Ascending aorta (tissue), 2 donors: Measurements from ENCODE around the gene PKM. TPM values are rescaled to one million over a fixed set of nuclear protein-coding genes. Genes with fewer than 3 reads are reported as not detected.

Source experiments
- DNase-seq, 2 donors: peaks; one replicate each; pipeline ENCODE4 v3.0.0-alpha.2; 2019; ENCODE audit warnings: low spot score in 2 of 2
- H3K27ac ChIP-seq, 2 donors: fragments of 200-600 bp; sonication (generic); one replicate each; pipeline ENCODE4 v1.5.1; 2016 to 2017; ENCODE audit warnings: mild to moderate bottlenecking in 1 of 2
- H3K27me3 ChIP-seq: fragments of 200-600 bp; sonication (generic); one replicate; pipeline ENCODE4 v1.5.1; 2017
- H3K36me3 ChIP-seq, 2 donors: fragments of 200-600 bp; sonication (generic); one replicate each; pipeline ENCODE4 v1.5.1; 2016
- H3K4me1 ChIP-seq, 2 donors: fragments of 200-600 bp; sonication (generic); one replicate each; pipeline ENCODE4 v1.5.1; 2016 to 2017; ENCODE audit warnings: mild to moderate bottlenecking in 1 of 2
- H3K4me3 ChIP-seq, 2 donors: fragments of 200-600 bp; sonication (generic); one replicate each; pipeline ENCODE4 v1.5.1; 2016 to 2017; ENCODE audit warnings: mild to moderate bottlenecking in 1 of 2
- H3K9me3 ChIP-seq, 2 donors: fragments of 200-600 bp; sonication (generic); one replicate each; pipeline ENCODE4 v1.5.1; 2016
- intact Hi-C: fragments of 100-400 bp; cut with DNase I; formaldehyde crosslinking; loops from one replicate; pipeline ENCODE4 v1.15.1; 2023
- total RNA-seq: library from RNA; depleted of rRNA; stranded (reverse); fragments of >200 nt; gene quantifications from one replicate; pipeline ENCODE4 v1.1.0, GENCODE V29; 2016
- TF ChIP-seq, protein P1 (sequence below), 3 experiments: fragments of 200-600 bp in 2 of 3; fragments of 450-650 bp in 1 of 3; sonication (generic) in 2 of 3; IDR thresholded peaks; one replicate each; pipeline ENCODE4 v1.5.1; 2016 to 2019; ENCODE audit warnings: antibody characterized with exemption in 3 of 3, mild to moderate bottlenecking in 1 of 3, moderate library complexity in 1 of 3

Gene PKM
- total RNA-seq, 1 donor from 2014 or later, result 313 TPM

DNA sequence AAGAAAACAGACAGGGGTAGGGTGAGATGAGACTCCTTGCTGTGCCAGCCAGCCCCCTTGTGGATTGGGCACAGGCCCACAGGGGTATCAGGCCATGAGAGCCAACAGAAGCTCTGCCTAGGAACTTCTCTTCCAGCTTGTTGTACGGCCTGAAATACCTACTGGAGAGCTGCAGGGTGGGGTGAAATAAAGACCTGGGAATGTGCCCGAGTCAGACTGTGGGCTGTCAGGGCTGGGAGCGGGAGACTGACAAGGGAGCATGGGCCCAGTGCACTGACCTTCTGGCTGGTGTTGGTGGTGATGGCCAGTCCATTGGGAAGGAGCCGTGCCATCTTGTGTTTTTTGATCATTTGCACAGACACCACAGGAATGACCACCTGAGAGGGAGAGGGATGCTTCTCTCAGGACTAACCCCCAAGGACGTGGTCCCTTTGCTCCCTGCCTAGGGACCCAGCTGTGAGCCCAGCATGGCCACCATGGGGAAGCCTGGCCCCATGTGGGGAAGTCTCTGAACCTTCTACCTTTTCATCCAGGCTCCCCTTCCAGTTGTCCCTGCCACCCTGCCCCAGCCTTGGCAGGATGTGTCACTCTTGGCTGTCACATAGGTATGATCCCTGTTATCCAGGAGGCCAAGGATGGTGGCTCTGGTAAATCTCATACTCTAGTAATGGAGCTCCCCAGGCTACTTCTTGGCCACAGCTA lies 64.1 kb downstream of the PKM start:
- H3K9me3 ChIP-seq, result no peaks in the 10 kb centered on the region
- intact Hi-C loops, result no loop called here
- TF ChIP-seq, protein P1, sequence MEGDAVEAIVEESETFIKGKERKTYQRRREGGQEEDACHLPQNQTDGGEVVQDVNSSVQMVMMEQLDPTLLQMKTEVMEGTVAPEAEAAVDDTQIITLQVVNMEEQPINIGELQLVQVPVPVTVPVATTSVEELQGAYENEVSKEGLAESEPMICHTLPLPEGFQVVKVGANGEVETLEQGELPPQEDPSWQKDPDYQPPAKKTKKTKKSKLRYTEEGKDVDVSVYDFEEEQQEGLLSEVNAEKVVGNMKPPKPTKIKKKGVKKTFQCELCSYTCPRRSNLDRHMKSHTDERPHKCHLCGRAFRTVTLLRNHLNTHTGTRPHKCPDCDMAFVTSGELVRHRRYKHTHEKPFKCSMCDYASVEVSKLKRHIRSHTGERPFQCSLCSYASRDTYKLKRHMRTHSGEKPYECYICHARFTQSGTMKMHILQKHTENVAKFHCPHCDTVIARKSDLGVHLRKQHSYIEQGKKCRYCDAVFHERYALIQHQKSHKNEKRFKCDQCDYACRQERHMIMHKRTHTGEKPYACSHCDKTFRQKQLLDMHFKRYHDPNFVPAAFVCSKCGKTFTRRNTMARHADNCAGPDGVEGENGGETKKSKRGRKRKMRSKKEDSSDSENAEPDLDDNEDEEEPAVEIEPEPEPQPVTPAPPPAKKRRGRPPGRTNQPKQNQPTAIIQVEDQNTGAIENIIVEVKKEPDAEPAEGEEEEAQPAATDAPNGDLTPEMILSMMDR (IDR thresholded peaks at IDR 0.05), result no peak
- DNase-seq, result no peak
- no peak overlapping the region for H3K27ac ChIP-seq
- H3K4me3 ChIP-seq, result no peak overlapping the region
- no peaks in the 10 kb centered on the region for H3K27me3 ChIP-seq
- no peaks in the 10 kb centered on the region for H3K4me1 ChIP-seq
- H3K36me3 ChIP-seq, result no peaks in the 10 kb centered on the region

DNA sequence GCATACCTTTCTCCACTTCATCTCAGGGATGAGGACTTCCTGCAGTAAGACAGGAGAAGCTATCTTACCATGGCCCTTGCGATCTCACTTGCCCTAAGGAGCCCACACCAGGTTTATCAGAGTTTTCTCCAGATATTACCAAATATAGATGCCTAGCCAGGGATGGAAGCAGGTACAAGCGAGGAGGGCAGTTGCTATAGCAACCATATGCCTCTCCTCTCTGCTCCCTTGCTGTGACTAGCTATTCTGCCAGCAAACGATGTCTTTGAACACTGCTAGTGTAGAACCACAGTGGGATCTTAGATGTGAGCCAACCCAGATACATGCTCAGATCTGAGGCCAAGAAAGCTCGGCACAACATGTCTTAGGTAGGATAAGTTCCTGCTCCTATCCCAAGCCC lies 67.3 kb downstream of the PKM start:
- no peak overlapping the region for H3K4me3 ChIP-seq
- no peaks in the 10 kb centered on the region for H3K27me3 ChIP-seq
- no peaks in the 10 kb centered on the region for H3K9me3 ChIP-seq
- DNase-seq, result no peak
- no peak overlapping the region for H3K27ac ChIP-seq
- intact Hi-C loops, result no loop called here
- no peaks in the 10 kb centered on the region for H3K36me3 ChIP-seq
- TF ChIP-seq, protein P1 (IDR thresholded peaks at IDR 0.05), result no peak
- H3K4me1 ChIP-seq, result no peaks in the 10 kb centered on the region

DNA sequence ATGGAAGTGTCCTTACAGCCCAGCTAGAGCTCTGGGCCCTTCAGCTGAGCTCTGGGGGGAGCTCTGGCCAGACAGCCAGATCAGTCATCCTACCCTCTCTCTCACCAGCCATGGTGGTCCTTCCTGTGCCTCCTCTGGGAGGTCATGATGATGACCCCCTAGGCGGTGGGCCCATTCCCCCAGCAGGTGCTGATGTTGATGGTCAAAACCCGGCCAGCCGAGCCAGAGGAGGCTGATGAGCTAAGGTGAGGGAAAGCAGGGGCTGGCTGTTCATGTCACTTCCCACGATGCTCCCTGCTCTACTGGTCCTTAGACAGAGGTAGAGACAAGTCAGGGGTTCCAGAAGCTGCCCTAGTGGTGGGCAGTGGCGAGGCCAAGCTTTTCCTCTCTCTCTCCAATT lies 68.4 kb downstream of the PKM start:
- H3K27me3 ChIP-seq, result no peaks in the 10 kb centered on the region
- no peaks in the 10 kb centered on the region for H3K4me1 ChIP-seq
- TF ChIP-seq, protein P1 (IDR thresholded peaks at IDR 0.05), result no peak
- no peaks in the 10 kb centered on the region for H3K9me3 ChIP-seq
- H3K27ac ChIP-seq, result no peak overlapping the region
- intact Hi-C loops, result no loop called here
- H3K4me3 ChIP-seq, result no peak overlapping the region
- DNase-seq, result no peak
- no peaks in the 10 kb centered on the region for H3K36me3 ChIP-seq

- no peak for DNase-seq
- intact Hi-C loops, result no loop called here
- H3K36me3 ChIP-seq, result no peaks in the 10 kb centered on the region
- H3K4me3 ChIP-seq, result no peak overlapping the region
- TF ChIP-seq, protein P1 (IDR thresholded peaks at IDR 0.05), result no peak
- no peak overlapping the region for H3K27ac ChIP-seq
- no peaks in the 10 kb centered on the region for H3K27me3 ChIP-seq
- H3K4me1 ChIP-seq, result no peaks in the 10 kb centered on the region
- no peaks in the 10 kb centered on the region for H3K9me3 ChIP-seq
Observed at GRCh38 chr15:72161361-72162132, 69.4 kb downstream of the PKM start.

DNA sequence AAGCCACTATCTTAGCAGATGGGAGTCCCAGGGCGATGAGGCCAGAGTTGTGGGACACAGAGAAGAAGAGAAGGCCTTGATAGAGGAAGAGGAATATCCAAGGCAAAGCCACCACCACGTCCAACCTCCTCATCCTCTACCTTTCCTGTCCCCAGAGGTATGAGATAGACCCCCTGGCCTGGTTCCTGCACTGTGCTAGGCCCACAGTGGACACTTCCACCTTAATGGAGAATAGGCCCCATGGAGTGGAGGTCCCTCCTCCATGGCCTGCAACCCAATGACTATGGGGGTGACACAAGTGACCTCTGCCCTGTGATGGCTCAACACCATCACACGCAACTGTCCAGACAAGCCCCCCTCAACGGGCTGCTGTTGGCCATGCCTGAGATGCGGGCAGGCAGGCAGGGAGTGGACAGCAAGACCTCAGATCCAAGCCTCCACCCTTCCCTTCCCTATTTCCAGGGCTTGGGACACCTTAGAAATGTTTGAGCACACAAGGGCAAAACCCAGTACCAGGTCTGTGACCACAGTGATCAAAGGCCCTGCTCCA lies 70.2 kb downstream of the PKM start:
- Histone ChIP-seq H3K4me3 (no peak overlapping the region), H3K9me3 (no peaks in the 10 kb centered on the region), H3K27ac (no peak overlapping the region), H3K36me3 (no peaks in the 10 kb centered on the region), H3K27me3 (no peaks in the 10 kb centered on the region), H3K4me1 (no peaks in the 10 kb centered on the region)
- no peak for DNase-seq
- TF ChIP-seq, protein P1 (IDR thresholded peaks at IDR 0.05), result no peak
- intact Hi-C loops, result no loop called here
